ENCODE results near the gene KATNBL1. TPM values are rescaled to one million over a fixed set of nuclear protein-coding genes. Genes with fewer than 3 reads are reported as not detected.

KATNBL1 gene
- total and polyA plus RNA-seq, 2 experiments from 2014 or later: 68.2 to 96.1 TPM

GRCh38 chr15:34101366-34102174 is 108.3 kb downstream of the KATNBL1 start, which contains the start of the genes EMC7 and PGBD4:
Gene EMC7, minus strand, starts transcription at chr15:34101862. Its CDS starts 23 bp downstream, at chr15:34101839.
Gene PGBD4, plus strand, starts transcription at chr15:34102083. Its CDS starts 449 bp downstream, at chr15:34102532.
- H3K4me3 ChIP-seq: peak within 1 kb of the TSS; percentile 89
- TF ChIP-seq REST (IDR thresholded peaks at IDR 0.05; ENCODE audit: unreplicated experiment): no peak
- TF ChIP-seq, protein P1, sequence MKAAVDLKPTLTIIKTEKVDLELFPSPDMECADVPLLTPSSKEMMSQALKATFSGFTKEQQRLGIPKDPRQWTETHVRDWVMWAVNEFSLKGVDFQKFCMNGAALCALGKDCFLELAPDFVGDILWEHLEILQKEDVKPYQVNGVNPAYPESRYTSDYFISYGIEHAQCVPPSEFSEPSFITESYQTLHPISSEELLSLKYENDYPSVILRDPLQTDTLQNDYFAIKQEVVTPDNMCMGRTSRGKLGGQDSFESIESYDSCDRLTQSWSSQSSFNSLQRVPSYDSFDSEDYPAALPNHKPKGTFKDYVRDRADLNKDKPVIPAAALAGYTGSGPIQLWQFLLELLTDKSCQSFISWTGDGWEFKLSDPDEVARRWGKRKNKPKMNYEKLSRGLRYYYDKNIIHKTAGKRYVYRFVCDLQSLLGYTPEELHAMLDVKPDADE (IDR thresholded peaks at IDR 0.05): peak; percentile 93
- peak; percentile 99 for TF ChIP-seq CREB1 (CRISPR knock-in tag; IDR thresholded peaks at IDR 0.05; ENCODE audit: low read depth)
- peak; percentile 82 for TF ChIP-seq POLR2AphosphoS5 (IDR thresholded peaks at IDR 0.05; ENCODE audit: low read depth)
- peak within 1 kb of the TSS; percentile 46; the same call in 1 of the 2 replicates for H3K27ac ChIP-seq (ENCODE audit: low read depth)
- H3K36me3 ChIP-seq (ENCODE audit: insufficient read depth): no peaks in the 10 kb centered on the region
- H4K20me1 ChIP-seq (replicated peaks; ENCODE audit: insufficient read depth): no peaks in the 10 kb centered on the region
- peak; percentile 99 for ATAC-seq
- Mint-ChIP-seq H3K36me3 (ENCODE audit: low read depth) (no peaks in the 10 kb centered on the region), H3K27me3 (ENCODE audit: insufficient read depth, low read depth, poor library complexity) (peaks cover 12% of the 10 kb centered on the region), H3K4me1 (peaks cover 4% of the 10 kb centered on the region; the same call in 2 of the 3 replicates), H3K27ac (peak within 1 kb of the TSS; percentile 99), H3K9me3 (peaks cover 4% of the 10 kb centered on the region; the same call in 2 of the 3 replicates), H3K4me3 (peak within 1 kb of the TSS; percentile 100)
- peak; percentile 99 for DNase-seq (ENCODE audit: low spot score)
- H3K4me2 ChIP-seq: peak within 1 kb of the TSS; percentile 90
- H3F3A ChIP-seq (replicated peaks; ENCODE audit: low read depth): 0 out of 2 replicates have a peak, but pooled peaks cover 3% of the 10 kb centered on the region
- H3K9me2 ChIP-seq (ENCODE audit: insufficient read depth): no peaks in the 10 kb centered on the region
- H3K79me2 ChIP-seq (replicated peaks; ENCODE audit: insufficient read depth): peaks cover 47% of the 10 kb centered on the region
- peaks cover 9% of the 10 kb centered on the region; the same call in 1 of the 2 replicates for H3K4me1 ChIP-seq (ENCODE audit: insufficient read depth)
- peak within 1 kb of the TSS; percentile 96 for H2AFZ ChIP-seq
- no peaks in the 10 kb centered on the region for H3K27me3 ChIP-seq (ENCODE audit: insufficient read depth)

GRCh38 chr15:34099914-34100313 is 110.0 kb downstream of the KATNBL1 start:
- peaks cover 12% of the 10 kb centered on the region for H3K27me3 Mint-ChIP-seq (ENCODE audit: insufficient read depth, low read depth, poor library complexity)
- no peak overlapping the region for H3K27ac ChIP-seq (ENCODE audit: low read depth)
- peak overlapping the region; percentile 40; the same call in 1 of the 3 replicates for H3K4me3 Mint-ChIP-seq
- no peaks in the 10 kb centered on the region for H4K20me1 ChIP-seq (replicated peaks; ENCODE audit: insufficient read depth)
- peaks cover 4% of the 10 kb centered on the region; the same call in 2 of the 3 replicates for H3K4me1 Mint-ChIP-seq
- H3K4me2 ChIP-seq: peak overlapping the region; percentile 90; the same call in 1 of the 2 replicates
- H3K79me2 ChIP-seq (replicated peaks; ENCODE audit: insufficient read depth): peaks cover 55% of the 10 kb centered on the region
- H3K9me3 Mint-ChIP-seq: peaks cover 4% of the 10 kb centered on the region; the same call in 2 of the 3 replicates
- H3F3A ChIP-seq (replicated peaks; ENCODE audit: low read depth): 0 out of 2 replicates have a peak, but pooled peaks cover 3% of the 10 kb centered on the region
- H3K4me1 ChIP-seq (ENCODE audit: insufficient read depth): peaks cover 9% of the 10 kb centered on the region; the same call in 1 of the 2 replicates
- peaks cover 4% of the 10 kb centered on the region; the same call in 2 of the 3 replicates for H3K36me3 Mint-ChIP-seq (ENCODE audit: low read depth)
- H3K27ac Mint-ChIP-seq: no peak overlapping the region
- no peak overlapping the region for H2AFZ ChIP-seq
- H3K4me3 ChIP-seq: no peak overlapping the region
- ATAC-seq (no peak), DNase-seq (ENCODE audit: low spot score) (no peak)
- no peaks in the 10 kb centered on the region; the same call in 1 of the 2 replicates for H3K36me3 ChIP-seq (ENCODE audit: insufficient read depth)
- H3K9me2 ChIP-seq (ENCODE audit: insufficient read depth): no peaks in the 10 kb centered on the region
- H3K27me3 ChIP-seq (ENCODE audit: insufficient read depth): no peaks in the 10 kb centered on the region
- TF ChIP-seq STAT1 (IDR thresholded peaks at IDR 0.05; ENCODE audit: unreplicated experiment): no peak
- no peak for TF ChIP-seq CREB1 (CRISPR knock-in tag; IDR thresholded peaks at IDR 0.05; ENCODE audit: low read depth)
- no peak for TF ChIP-seq NANOG (IDR thresholded peaks at IDR 0.05; ENCODE audit: borderline replicate concordance)
- no peak for TF ChIP-seq EZH2phosphoT487 (IDR thresholded peaks at IDR 0.05; ENCODE audit: unreplicated experiment)
- no peak for TF ChIP-seq EZH2 (IDR thresholded peaks at IDR 0.05; ENCODE audit: low read depth, unreplicated experiment)
